Effector memory CD8-positive, alpha-beta T cell (primary cell): ENCODE results near the gene LINGO3.

Source experiments
- ATAC-seq: fragments of 150-1000 bp; cut with Tn5 transposase; replicated peaks from 2 replicates; pipeline ENCODE4 v1.10.0; 2021; ENCODE audit warnings: mild to moderate bottlenecking, moderate library complexity
- DNase-seq, 3 experiments: peaks; one replicate each; pipeline ENCODE4 v3.0.0; 2021
- H3K27ac Mint-ChIP-seq, 2 donors: one replicate each; pipeline ENCODE4 v1.8.0; 2022; ENCODE audit warnings: mild to moderate bottlenecking in 2 of 2, mixed read lengths in 2 of 2, moderate library complexity in 2 of 2
- H3K27me3 Mint-ChIP-seq, 2 donors: one replicate each; pipeline ENCODE4 v1.8.0; 2022; ENCODE audit warnings: mixed read lengths in 2 of 2
- H3K36me3 Mint-ChIP-seq: one replicate; pipeline ENCODE4 v1.8.0; 2022; ENCODE audit warnings: mild to moderate bottlenecking, moderate library complexity, mixed read lengths; ENCODE audit not compliant: insufficient read depth
- H3K4me1 Mint-ChIP-seq, 2 donors: one replicate each; pipeline ENCODE4 v1.8.0; 2022; ENCODE audit warnings: low read depth in 2 of 2, mixed read lengths in 2 of 2
- H3K4me3 Mint-ChIP-seq, 2 donors: one replicate each; pipeline ENCODE4 v1.8.0; 2022; ENCODE audit warnings: mild to moderate bottlenecking in 2 of 2, mixed read lengths in 2 of 2, moderate library complexity in 2 of 2
- H3K9me3 Mint-ChIP-seq, 2 donors: one replicate each; pipeline ENCODE4 v1.8.0; 2022; ENCODE audit warnings: mixed read lengths in 2 of 2

The LINGO3 gene

GRCh38 chr19:2300533-2300932 is 7.4 kb downstream of the LINGO3 start:
- H3K9me3 Mint-ChIP-seq: no peaks in the 10 kb centered on the region
- H3K4me1 Mint-ChIP-seq: peaks cover 5 to 6% of the 10 kb centered on the region in 2 donors
- no peak overlapping the region for H3K4me3 Mint-ChIP-seq
- H3K27ac Mint-ChIP-seq: peak overlapping the region in 1 of 2 donors; percentile 81
- ATAC-seq: no peak
- H3K27me3 Mint-ChIP-seq: peaks cover 20 to 32% of the 10 kb centered on the region in 2 donors
- peaks cover 37% of the 10 kb centered on the region for H3K36me3 Mint-ChIP-seq
- DNase-seq: no peak

- H3K4me1 Mint-ChIP-seq: peaks cover 7 to 15% of the 10 kb centered on the region in 2 donors
- no peaks in the 10 kb centered on the region for H3K9me3 Mint-ChIP-seq
- no peak overlapping the region for H3K4me3 Mint-ChIP-seq
- H3K27me3 Mint-ChIP-seq: no peaks in the 10 kb centered on the region
- peaks cover 48% of the 10 kb centered on the region for H3K36me3 Mint-ChIP-seq
- no peak for ATAC-seq
- no peak overlapping the region for H3K27ac Mint-ChIP-seq
- no peak for DNase-seq
Observed at GRCh38 chr19:2296141-2296540, 11.8 kb downstream of the LINGO3 start.

- DNase-seq: no peak
- Mint-ChIP-seq H3K4me3 (no peak overlapping the region), H3K27ac (peak overlapping the region in 1 of 2 donors; percentile 59), H3K4me1 (peaks cover 9 to 18% of the 10 kb centered on the region in 2 donors), H3K27me3 (no peaks in the 10 kb centered on the region), H3K36me3 (peaks cover 53% of the 10 kb centered on the region), H3K9me3 (no peaks in the 10 kb centered on the region)
- no peak for ATAC-seq
Observed at GRCh38 chr19:2294687-2295335, 13.1 kb downstream of the LINGO3 start.

GRCh38 chr19:2291185-2291751 is 16.7 kb downstream of the LINGO3 start:
- Mint-ChIP-seq H3K27ac (peak overlapping the region in 1 of 2 donors; percentile 91), H3K4me1 (peaks cover 29 to 36% of the 10 kb centered on the region in 2 donors), H3K27me3 (no peaks in the 10 kb centered on the region), H3K4me3 (peak overlapping the region; percentile 84 to 90), H3K9me3 (no peaks in the 10 kb centered on the region), H3K36me3 (peaks cover 72% of the 10 kb centered on the region)
- ATAC-seq (no peak), DNase-seq (no peak)

- H3K27me3 Mint-ChIP-seq: no peaks in the 10 kb centered on the region
Observed at GRCh38 chr19:2290441-2291184, 17.3 kb downstream of the LINGO3 start.

GRCh38 chr19:2289714-2290435 is 18.1 kb downstream of the LINGO3 start:
- no peaks in the 10 kb centered on the region for H3K27me3 Mint-ChIP-seq
- ATAC-seq: peak; percentile 72
- H3K4me1 Mint-ChIP-seq: peaks cover 31 to 36% of the 10 kb centered on the region in 2 donors
- peaks cover 77% of the 10 kb centered on the region for H3K36me3 Mint-ChIP-seq
- DNase-seq: peak in 2 of 3 experiments; percentile 44 to 48
- H3K27ac Mint-ChIP-seq: peak overlapping the region; percentile 87 to 91
- no peaks in the 10 kb centered on the region for H3K9me3 Mint-ChIP-seq
- H3K4me3 Mint-ChIP-seq: peak overlapping the region; percentile 84 to 90

More at GRCh38 chr19:2290441-2291184, 17.3 kb downstream of the LINGO3 start:
- peak; percentile 35 for ATAC-seq
- Mint-ChIP-seq H3K36me3 (peaks cover 70% of the 10 kb centered on the region), H3K4me3 (peak overlapping the region; percentile 84 to 90), H3K9me3 (no peaks in the 10 kb centered on the region), H3K27ac (peak overlapping the region; percentile 87 to 91), H3K4me1 (peaks cover 29 to 36% of the 10 kb centered on the region in 2 donors)
- no peak for DNase-seq

- DNase-seq (no peak), ATAC-seq (peak; percentile 15)
- Mint-ChIP-seq H3K9me3 (no peaks in the 10 kb centered on the region), H3K36me3 (peaks cover 79% of the 10 kb centered on the region), H3K27me3 (no peaks in the 10 kb centered on the region), H3K4me1 (peaks cover 30 to 32% of the 10 kb centered on the region in 2 donors), H3K27ac (peak overlapping the region; percentile 87 to 91), H3K4me3 (peak overlapping the region; percentile 84 to 90)
Observed at GRCh38 chr19:2288818-2289713, 18.9 kb downstream of the LINGO3 start.

- H3K27me3 Mint-ChIP-seq: no peaks in the 10 kb centered on the region
- peak overlapping the region; percentile 87 to 91 for H3K27ac Mint-ChIP-seq
- no peak for DNase-seq
- H3K4me3 Mint-ChIP-seq: peak overlapping the region; percentile 84 to 90
- peaks cover 80% of the 10 kb centered on the region for H3K36me3 Mint-ChIP-seq
- no peaks in the 10 kb centered on the region for H3K9me3 Mint-ChIP-seq
- ATAC-seq: no peak
- H3K4me1 Mint-ChIP-seq: peaks cover 26 to 27% of the 10 kb centered on the region in 2 donors
Observed at GRCh38 chr19:2288338-2288817, 19.6 kb downstream of the LINGO3 start.

GRCh38 chr19:2287585-2288337 is 20.2 kb downstream of the LINGO3 start:
- peak overlapping the region; percentile 87 to 91 for H3K27ac Mint-ChIP-seq
- peaks cover 81% of the 10 kb centered on the region for H3K36me3 Mint-ChIP-seq
- no peaks in the 10 kb centered on the region for H3K9me3 Mint-ChIP-seq
- ATAC-seq: no peak
- H3K4me3 Mint-ChIP-seq: peak overlapping the region in 1 of 2 donors; percentile 84
- H3K4me1 Mint-ChIP-seq: peaks cover 25 to 27% of the 10 kb centered on the region in 2 donors
- no peaks in the 10 kb centered on the region for H3K27me3 Mint-ChIP-seq
- DNase-seq: no peak

- H3K4me1 Mint-ChIP-seq: peaks cover 33 to 34% of the 10 kb centered on the region in 2 donors
- H3K27me3 Mint-ChIP-seq: no peaks in the 10 kb centered on the region
- ATAC-seq (no peak), DNase-seq (no peak)
- H3K27ac Mint-ChIP-seq: peak overlapping the region in 1 of 2 donors; percentile 72
- H3K9me3 Mint-ChIP-seq: no peaks in the 10 kb centered on the region
- peaks cover 81% of the 10 kb centered on the region for H3K36me3 Mint-ChIP-seq
- H3K4me3 Mint-ChIP-seq: no peak overlapping the region
Observed at GRCh38 chr19:2286402-2287140, 21.4 kb downstream of the LINGO3 start.

- peaks cover 76% of the 10 kb centered on the region for H3K36me3 Mint-ChIP-seq
- peak overlapping the region; percentile 16 to 72 for H3K27ac Mint-ChIP-seq
- no peaks in the 10 kb centered on the region for H3K27me3 Mint-ChIP-seq
Observed at GRCh38 chr19:2283835-2284507, 24.0 kb downstream of the LINGO3 start.

More at GRCh38 chr19:2283835-2284507, 24.0 kb downstream of the LINGO3 start:
- Mint-ChIP-seq H3K4me3 (no peak overlapping the region), H3K9me3 (no peaks in the 10 kb centered on the region), H3K4me1 (peaks cover 23 to 25% of the 10 kb centered on the region in 2 donors)
- ATAC-seq (no peak), DNase-seq (no peak)
